Measurements from ENCODE around the gene DNER. TPM values are rescaled to one million over a fixed set of nuclear protein-coding genes. Genes with fewer than 3 reads are reported as not detected.

DNER gene
- total RNA-seq, 4 donors from 2014 or later: 0.31 to 13.3 (median 6.3) TPM

GRCh38 chr2:229371086-229371485 lies 343.3 kb downstream of the DNER start:
- ATAC-seq: no peak
- Histone ChIP-seq H3K9me3 (no peaks in the 10 kb centered on the region), H3K36me3 (no peaks in the 10 kb centered on the region), H3K27me3 (no peaks in the 10 kb centered on the region), H3K4me1 (peaks cover 0 to 8% (median 0%) of the 10 kb centered on the region in 3 donors), H3K4me3 (no peak overlapping the region), H3K27ac (peak overlapping the region in 1 of 4 donors; percentile 35)
- 74 to 77% methylated on average over 3 of the region's 3 CpGs for WGBS, 2 donors (ENCODE audit: low coverage in 1 of 2)
- TF ChIP-seq CTCF (IDR thresholded peaks at IDR 0.05) (no peak), POLR2A (IDR thresholded peaks at IDR 0.05) (no peak), EP300 (IDR thresholded peaks at IDR 0.05) (no peak), POLR2AphosphoS5 (IDR thresholded peaks at IDR 0.05) (no peak)

- Histone ChIP-seq H3K27ac (peak overlapping the region in 1 of 4 donors; percentile 35), H3K4me1 (peaks cover 0 to 8% (median 0%) of the 10 kb centered on the region in 3 donors), H3K4me3 (no peak overlapping the region), H3K36me3 (no peaks in the 10 kb centered on the region), H3K9me3 (no peaks in the 10 kb centered on the region), H3K27me3 (no peaks in the 10 kb centered on the region)
- TF ChIP-seq POLR2A (IDR thresholded peaks at IDR 0.05) (no peak), EP300 (IDR thresholded peaks at IDR 0.05) (no peak), POLR2AphosphoS5 (IDR thresholded peaks at IDR 0.05) (no peak), CTCF (IDR thresholded peaks at IDR 0.05) (no peak)
- peak; percentile 58 for ATAC-seq
- WGBS, 2 donors (ENCODE audit: low coverage in 1 of 2): 37 to 42% methylated on average over 3 of the region's 3 CpGs
Measured at GRCh38 chr2:229370509-229370908, 343.8 kb downstream of the DNER start.

- TF ChIP-seq EP300 (IDR thresholded peaks at IDR 0.05): no peak
- no peak for TF ChIP-seq POLR2A (IDR thresholded peaks at IDR 0.05)
- no peak for TF ChIP-seq CTCF (IDR thresholded peaks at IDR 0.05)
- no peak for TF ChIP-seq POLR2AphosphoS5 (IDR thresholded peaks at IDR 0.05)
- H3K27ac ChIP-seq: no peak overlapping the region
- no peak overlapping the region for H3K4me3 ChIP-seq
- no peaks in the 10 kb centered on the region for H3K27me3 ChIP-seq
- WGBS, 2 donors (ENCODE audit: low coverage in 1 of 2): 67 to 71% methylated on average over 4 of the region's 5 CpGs
- no peaks in the 10 kb centered on the region for H3K4me1 ChIP-seq
- ATAC-seq: no peak
- no peaks in the 10 kb centered on the region for H3K9me3 ChIP-seq
- no peaks in the 10 kb centered on the region for H3K36me3 ChIP-seq
Measured at GRCh38 chr2:229363185-229363814, 351.1 kb downstream of the DNER start.

- no peak for ATAC-seq
- Histone ChIP-seq H3K27ac (no peak overlapping the region), H3K27me3 (no peaks in the 10 kb centered on the region), H3K9me3 (no peaks in the 10 kb centered on the region), H3K36me3 (no peaks in the 10 kb centered on the region), H3K4me3 (no peak overlapping the region), H3K4me1 (no peaks in the 10 kb centered on the region)
- TF ChIP-seq CTCF (IDR thresholded peaks at IDR 0.05) (no peak), POLR2A (IDR thresholded peaks at IDR 0.05) (no peak), EP300 (IDR thresholded peaks at IDR 0.05) (no peak), POLR2AphosphoS5 (IDR thresholded peaks at IDR 0.05) (no peak)
Measured at GRCh38 chr2:229350883-229351282, 363.5 kb downstream of the DNER start.

GRCh38 chr2:229350117-229350805 lies 364.1 kb downstream of the DNER start:
- Histone ChIP-seq H3K27ac (no peak overlapping the region), H3K4me1 (no peaks in the 10 kb centered on the region), H3K36me3 (no peaks in the 10 kb centered on the region), H3K4me3 (no peak overlapping the region), H3K9me3 (no peaks in the 10 kb centered on the region), H3K27me3 (no peaks in the 10 kb centered on the region)
- ATAC-seq: no peak
- TF ChIP-seq EP300 (IDR thresholded peaks at IDR 0.05): no peak
- TF ChIP-seq POLR2AphosphoS5 (IDR thresholded peaks at IDR 0.05): no peak
- TF ChIP-seq CTCF (IDR thresholded peaks at IDR 0.05): no peak
- 80 to 88% methylated on average over 5 to 9 of the region's 9 CpGs for WGBS, 2 donors (ENCODE audit: low coverage in 1 of 2)
